ENCODE measurements around the gene AP2M1. TPM values are rescaled to one million over a fixed set of nuclear protein-coding genes. Genes with fewer than 3 reads are reported as not detected.

Gene AP2M1
- total RNA-seq, 3 donors from 2014 or later (not counting 1 experiment from before 2014, with no cell fraction given), result 157 to 188 (median 168) TPM

GRCh38 chr3:184154885-184155643 is 19.6 kb upstream of the AP2M1 start, which contains the start of gene DVL3:
Gene DVL3, plus strand, starts transcription at chr3:184155377. Its CDS starts 259 bp downstream, at chr3:184155636.
- Mint-ChIP-seq H3K9me3 (no peaks in the 10 kb centered on the region), H3K36me3 (no peaks in the 10 kb centered on the region), H3K27ac (peak within 1 kb of the TSS; percentile 78 to 92), H3K4me1 (peaks cover 26 to 29% of the 10 kb centered on the region in 2 donors), H3K27me3 (ENCODE audit: low read depth in 2 of 2) (no peaks in the 10 kb centered on the region), H3K4me3 (peak within 1 kb of the TSS; percentile 94)
- Histone ChIP-seq H3K27me3 (ENCODE audit: control insufficient read depth, insufficient read depth, low read length) (no peaks in the 10 kb centered on the region), H3K36me3 (ENCODE audit: control insufficient read depth, insufficient read depth, low read length) (no peaks in the 10 kb centered on the region), H3K4me3 (ENCODE audit: low read length) (peak within 1 kb of the TSS; percentile 98), H3K27ac (ENCODE audit: low read length) (peak within 1 kb of the TSS; percentile 79), H3K9me3 (ENCODE audit: control insufficient read depth, insufficient read depth, low read length) (no peaks in the 10 kb centered on the region), H3K4me1 (ENCODE audit: control insufficient read depth, insufficient read depth, low read length) (peaks cover 42% of the 10 kb centered on the region)
- 1% methylated on average over 84 of the region's 84 CpGs for WGBS (ENCODE audit: insufficient coverage)
- DNase-seq (peak; percentile 46 to 66), ATAC-seq (peak; percentile 71 to 84 (median 77))
- no peak for TF ChIP-seq CTCF (IDR thresholded peaks at IDR 0.05)
- intact Hi-C loops (cut with micrococcal nuclease), result loop anchor here (2.0 kb wide), 1 partner anchor 20 kb away; the partner anchor contains the start of gene EIF2B5

- peaks cover 32 to 37% of the 10 kb centered on the region in 2 donors for H3K4me1 Mint-ChIP-seq
- TF ChIP-seq CTCF (IDR thresholded peaks at IDR 0.05), result no peak
- H3K4me1 ChIP-seq (ENCODE audit: control insufficient read depth, insufficient read depth, low read length), result peaks cover 45% of the 10 kb centered on the region
- no peaks in the 10 kb centered on the region for H3K36me3 Mint-ChIP-seq
- H3K36me3 ChIP-seq (ENCODE audit: control insufficient read depth, insufficient read depth, low read length), result no peaks in the 10 kb centered on the region
- H3K9me3 Mint-ChIP-seq, result no peaks in the 10 kb centered on the region
- H3K4me3 Mint-ChIP-seq, result peak overlapping the region; percentile 94
- 0% methylated on average over 47 of the region's 47 CpGs for whole genome bisulfite sequencing (ENCODE audit: insufficient coverage)
- no peaks in the 10 kb centered on the region for H3K9me3 ChIP-seq (ENCODE audit: control insufficient read depth, insufficient read depth, low read length)
- H3K27ac ChIP-seq (ENCODE audit: low read length), result peak overlapping the region; percentile 79
- peak overlapping the region; percentile 98 for H3K4me3 ChIP-seq (ENCODE audit: low read length)
- H3K27ac Mint-ChIP-seq, result peak overlapping the region; percentile 78 to 92
- no peaks in the 10 kb centered on the region for H3K27me3 Mint-ChIP-seq (ENCODE audit: low read depth in 2 of 2)
- ATAC-seq (peak; percentile 50 to 70 (median 54)), DNase-seq (peak; percentile 35 to 58)
- intact Hi-C loops (cut with micrococcal nuclease), result loop anchor here (2.0 kb wide), 1 partner anchor 21 kb away; the partner anchor contains the start of gene EIF2B5
- no peaks in the 10 kb centered on the region for H3K27me3 ChIP-seq (ENCODE audit: control insufficient read depth, insufficient read depth, low read length)
Measured at GRCh38 chr3:184155644-184156521, 18.8 kb upstream of the AP2M1 start.

- intact Hi-C loops (cut with micrococcal nuclease), result no loop called here
- TF ChIP-seq CTCF (IDR thresholded peaks at IDR 0.05), result no peak
- Histone ChIP-seq H3K36me3 (ENCODE audit: control insufficient read depth, insufficient read depth, low read length) (no peaks in the 10 kb centered on the region), H3K4me3 (ENCODE audit: low read length) (peak overlapping the region; percentile 98), H3K4me1 (ENCODE audit: control insufficient read depth, insufficient read depth, low read length) (peaks cover 46% of the 10 kb centered on the region), H3K9me3 (ENCODE audit: control insufficient read depth, insufficient read depth, low read length) (no peaks in the 10 kb centered on the region), H3K27ac (ENCODE audit: low read length) (no peak overlapping the region), H3K27me3 (ENCODE audit: control insufficient read depth, insufficient read depth, low read length) (no peaks in the 10 kb centered on the region)
- H3K27ac Mint-ChIP-seq, result peak overlapping the region; percentile 42 to 92
- H3K4me3 Mint-ChIP-seq, result peak overlapping the region; percentile 94
- H3K4me1 Mint-ChIP-seq, result peaks cover 32 to 40% of the 10 kb centered on the region in 2 donors
- ATAC-seq (no peak), DNase-seq (no peak)
- no peaks in the 10 kb centered on the region for H3K27me3 Mint-ChIP-seq (ENCODE audit: low read depth in 2 of 2)
- H3K36me3 Mint-ChIP-seq, result no peaks in the 10 kb centered on the region
- 17% methylated on average over 3 of the region's 6 CpGs for WGBS (ENCODE audit: insufficient coverage)
- H3K9me3 Mint-ChIP-seq, result no peaks in the 10 kb centered on the region
Measured at GRCh38 chr3:184156522-184156955, 18.1 kb upstream of the AP2M1 start.

Data from natural killer cell (primary cell).